GM06990 (cell line): ENCODE data around the gene ANP32A.

Source experiments
- DNase-seq: peaks from one replicate; pipeline ENCODE4 v3.0.0-alpha.2; 2011; ENCODE audit not compliant: insufficient read length; ENCODE audit errors: extremely low read depth
- H3K27me3 ChIP-seq: replicated peaks from 2 replicates; pipeline ENCODE4 v1.6.0; 2011; ENCODE audit warnings: low read length; ENCODE audit not compliant: control insufficient read depth, insufficient read depth
- H3K36me3 ChIP-seq: 2 replicates; pipeline ENCODE4 v1.5.1; 2011; ENCODE audit warnings: low read length; ENCODE audit not compliant: control insufficient read depth, insufficient read depth
- H3K4me3 ChIP-seq: replicated peaks from 2 replicates; pipeline ENCODE4 v1.5.1; 2011; ENCODE audit warnings: low read depth, mild to moderate bottlenecking, control low read depth, low read length
- CTCF ChIP-seq: IDR thresholded peaks from 2 replicates; pipeline ENCODE4 v1.5.1; 2011; ENCODE audit warnings: low read length, control low read depth, mild to moderate bottlenecking, inconsistent platforms; ENCODE audit not compliant: insufficient read depth, poor library complexity, severe bottlenecking

The ANP32A gene

GRCh38 chr15:68822818-68823217, 2.1 kb upstream of the ANP32A start:
- no peak for DNase-seq
- Histone ChIP-seq H3K27me3 (no peaks in the 10 kb centered on the region), H3K4me3 (no peak overlapping the region), H3K36me3 (no peaks in the 10 kb centered on the region)
- no peak for TF ChIP-seq CTCF

DNA sequence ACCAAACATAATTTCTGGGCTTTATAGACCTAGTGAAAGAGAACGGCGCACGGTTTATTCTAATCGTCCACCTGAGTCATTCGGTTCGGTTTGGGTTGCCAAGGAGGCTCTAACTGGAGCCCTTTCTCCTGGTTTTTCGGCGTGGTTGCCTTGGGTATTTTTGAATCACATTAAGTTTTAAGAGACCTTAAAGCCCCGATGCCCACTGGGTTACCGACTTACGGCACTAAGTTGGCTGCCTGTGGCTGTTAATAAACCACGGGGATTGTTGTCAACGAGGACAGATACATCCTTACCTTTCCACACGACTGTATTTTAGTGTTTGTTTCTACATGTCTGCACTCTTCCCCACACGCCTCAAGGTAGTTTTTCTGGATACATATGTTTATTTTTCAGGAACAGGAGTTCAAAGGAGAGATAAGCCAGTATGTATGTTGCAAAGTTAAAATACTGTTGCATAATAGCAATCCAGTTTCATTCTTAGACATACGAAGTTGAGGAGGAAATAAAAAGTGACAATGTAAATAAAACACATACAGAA, 1.2 kb upstream of the ANP32A start:
- Histone ChIP-seq H3K4me3 (peak overlapping the region; percentile 96), H3K27me3 (no peaks in the 10 kb centered on the region), H3K36me3 (no peaks in the 10 kb centered on the region)
- DNase-seq, result no peak
- no peak for TF ChIP-seq CTCF

GRCh38 chr15:68821190-68821840, 620 bp upstream of the ANP32A start:
- TF ChIP-seq CTCF, result no peak
- Histone ChIP-seq H3K4me3 (peak overlapping the region; percentile 96), H3K36me3 (no peaks in the 10 kb centered on the region), H3K27me3 (no peaks in the 10 kb centered on the region)
- DNase-seq, result no peak

DNA sequence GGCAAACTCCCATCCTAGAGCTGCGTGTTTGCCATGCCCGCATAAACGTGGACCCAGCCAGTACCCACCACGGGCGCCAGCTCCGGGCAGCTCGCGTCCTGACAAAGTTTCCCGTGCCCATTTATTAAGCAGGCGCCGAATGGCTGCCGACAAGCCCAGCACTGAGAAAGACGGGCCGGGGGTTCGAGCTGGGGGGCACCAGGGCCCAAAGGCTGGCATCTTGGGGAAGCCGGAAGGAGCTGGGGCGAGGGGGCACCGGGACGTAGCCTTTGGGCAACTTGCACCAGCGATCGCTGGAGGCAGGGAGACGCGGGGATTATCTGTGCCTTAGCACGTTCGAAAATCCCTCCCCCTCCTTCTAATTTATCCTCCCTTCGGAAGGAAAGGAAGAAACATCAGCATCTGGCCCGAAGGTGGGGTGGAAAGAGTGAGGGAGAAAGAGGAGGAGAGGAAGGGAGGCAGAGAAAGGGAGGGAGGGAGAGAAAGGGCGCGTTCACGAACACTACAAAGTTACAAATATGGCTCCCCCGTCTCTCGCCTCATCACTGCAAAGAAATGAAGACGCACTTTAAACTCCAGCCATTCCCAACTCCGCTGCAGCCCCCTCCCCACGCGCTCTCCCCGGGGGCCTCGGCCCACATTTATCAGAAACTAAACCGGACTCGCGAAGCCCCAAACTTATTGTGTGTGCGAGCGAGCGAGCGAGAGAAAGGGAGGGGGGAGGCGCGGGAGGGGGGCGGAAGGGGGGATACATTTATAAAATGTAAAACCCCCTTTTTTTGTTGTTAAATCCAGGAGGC, 1.0 kb downstream of the ANP32A start:
- peak; percentile 62 for DNase-seq
- H3K4me3 ChIP-seq, result peak overlapping the region; percentile 96
- no peak for TF ChIP-seq CTCF
- H3K36me3 ChIP-seq, result peaks cover 1% of the 10 kb centered on the region; the same call in 1 of the 2 replicates
- H3K27me3 ChIP-seq, result no peaks in the 10 kb centered on the region

DNA sequence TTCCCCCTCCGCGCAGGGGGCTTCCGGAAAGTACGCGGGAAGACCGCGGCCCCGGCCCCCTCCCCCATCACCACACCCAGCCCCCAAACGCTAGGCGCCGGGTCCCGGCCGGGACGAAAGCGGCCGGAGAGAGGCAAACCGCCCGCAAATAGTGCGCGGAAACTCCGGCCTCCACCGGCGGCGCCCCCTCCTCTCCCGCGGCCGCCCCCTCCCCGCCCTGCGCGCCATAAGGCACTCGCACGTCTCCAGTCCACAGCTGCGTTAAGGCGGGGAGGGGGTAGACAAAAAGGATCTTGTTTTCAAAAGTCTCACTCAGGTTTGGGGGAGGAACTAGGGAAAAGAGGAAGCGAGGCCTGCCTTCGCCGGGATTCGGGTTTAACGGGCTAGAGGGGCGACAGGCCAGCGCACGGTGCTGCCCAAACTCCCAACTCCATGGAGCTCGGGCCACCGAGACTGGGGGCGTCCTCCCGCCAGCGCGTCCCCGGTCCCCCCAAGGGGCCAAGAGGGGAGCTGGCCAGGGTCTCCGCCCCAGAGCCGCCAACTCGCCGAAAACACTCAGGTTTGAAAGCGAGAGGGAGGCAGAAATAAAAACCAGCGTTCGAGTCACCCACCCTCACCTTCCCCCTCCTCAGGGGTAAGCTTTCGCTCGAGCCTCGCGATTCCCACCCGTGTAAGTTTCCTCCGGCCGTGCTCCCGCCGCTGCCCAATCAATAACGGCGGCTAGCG, 1.8 kb downstream of the ANP32A start:
- TF ChIP-seq CTCF, result no peak
- no peaks in the 10 kb centered on the region for H3K27me3 ChIP-seq
- peaks cover 1% of the 10 kb centered on the region; the same call in 1 of the 2 replicates for H3K36me3 ChIP-seq
- peak; percentile 66 for DNase-seq
- peak overlapping the region; percentile 96 for H3K4me3 ChIP-seq
